Raji (cell line): ENCODE results near the gene ABLIM2.

Experiments
- POLR2A ChIP-seq: IDR thresholded peaks from 2 replicates; pipeline ENCODE4 v1.6.1; 2011; ENCODE audit warnings: low read depth, low read length, control low read depth; ENCODE audit not compliant: insufficient read depth

Gene ABLIM2

GRCh38 chr4:8032381-8032780 is 126.2 kb downstream of the ABLIM2 start:
- TF ChIP-seq POLR2A, result no peak

GRCh38 chr4:8030121-8030781 is 128.4 kb downstream of the ABLIM2 start:
- no peak for TF ChIP-seq POLR2A

GRCh38 chr4:8029689-8030088 is 128.9 kb downstream of the ABLIM2 start:
- no peak for TF ChIP-seq POLR2A

- TF ChIP-seq POLR2A, result no peak
Observed at GRCh38 chr4:8028884-8029568, 129.6 kb downstream of the ABLIM2 start.

- no peak for TF ChIP-seq POLR2A
Observed at GRCh38 chr4:8028368-8028767, 130.2 kb downstream of the ABLIM2 start.

GRCh38 chr4:8026453-8026852 is 132.2 kb downstream of the ABLIM2 start:
- no peak for TF ChIP-seq POLR2A

- no peak for TF ChIP-seq POLR2A
Observed at GRCh38 chr4:8025668-8026067, 132.9 kb downstream of the ABLIM2 start.

- no peak for TF ChIP-seq POLR2A
Observed at GRCh38 chr4:8024073-8024786, 134.4 kb downstream of the ABLIM2 start.

- no peak for TF ChIP-seq POLR2A
Observed at GRCh38 chr4:8023696-8024033, 134.9 kb downstream of the ABLIM2 start.

- TF ChIP-seq POLR2A, result no peak
Observed at GRCh38 chr4:8022767-8023695, 135.6 kb downstream of the ABLIM2 start.

GRCh38 chr4:8021796-8022195 is 136.8 kb downstream of the ABLIM2 start:
- TF ChIP-seq POLR2A, result no peak

GRCh38 chr4:8019396-8020365 is 138.9 kb downstream of the ABLIM2 start:
- TF ChIP-seq POLR2A, result no peak

GRCh38 chr4:8016527-8016926 is 142.1 kb downstream of the ABLIM2 start:
- no peak for TF ChIP-seq POLR2A

- no peak for TF ChIP-seq POLR2A
Observed at GRCh38 chr4:8015512-8015911, 143.1 kb downstream of the ABLIM2 start.
